Stromal cell of bone marrow (primary cell): ENCODE results near the gene SIRPD.
A peak's percentile ranks its signal among the peaks of the same experiment; 100 is the strongest.
"Not testable (repeated sequence)": the region's sequence is repeated elsewhere in the genome, so short reads cannot be mapped to it uniquely, and the experiment has no call there.

Source experiments
- DNase-seq: peaks from one replicate; pipeline ENCODE4 v3.0.0-alpha.2; 2012; ENCODE audit warnings: low read depth

Gene SIRPD

GRCh38 chr20:1537731-1538058 is 19.8 kb downstream of the SIRPD start:
- no peak for DNase-seq

GRCh38 chr20:1536893-1537730 is 20.4 kb downstream of the SIRPD start:
- no peak for DNase-seq

GRCh38 chr20:1535420-1536175 is 21.9 kb downstream of the SIRPD start:
- no peak for DNase-seq

- peak; percentile 6 for DNase-seq
These were observed 23.0 kb downstream of the SIRPD start for GRCh38 chr20:1534526-1534925.

GRCh38 chr20:1533059-1533458 is 24.4 kb downstream of the SIRPD start:
- DNase-seq: no peak

GRCh38 chr20:1528811-1529210 is 28.7 kb downstream of the SIRPD start:
- DNase-seq: no peak

GRCh38 chr20:1527923-1528322 is 29.6 kb downstream of the SIRPD start:
- no peak for DNase-seq

- DNase-seq: no peak
These were observed 30.6 kb downstream of the SIRPD start for GRCh38 chr20:1526896-1527295.

- DNase-seq: no peak
These were observed 31.2 kb downstream of the SIRPD start for GRCh38 chr20:1526310-1526709.

GRCh38 chr20:1524004-1524403 is 33.5 kb downstream of the SIRPD start:
- DNase-seq: no peak

GRCh38 chr20:1517010-1517409 is 40.5 kb downstream of the SIRPD start:
- DNase-seq: no peak

- DNase-seq: no peak
These were observed 43.7 kb downstream of the SIRPD start for GRCh38 chr20:1513801-1514200.

GRCh38 chr20:1509237-1509636 is 48.3 kb downstream of the SIRPD start:
- DNase-seq: no peak

- DNase-seq: no peak
These were observed 48.9 kb downstream of the SIRPD start for GRCh38 chr20:1508574-1508973.

GRCh38 chr20:1507276-1507675 is 50.2 kb downstream of the SIRPD start:
- DNase-seq: no peak

- DNase-seq: no peak
These were observed 51.6 kb downstream of the SIRPD start for GRCh38 chr20:1505871-1506270.

GRCh38 chr20:1505361-1505760 is 52.1 kb downstream of the SIRPD start:
- no peak for DNase-seq

- peak; percentile 82 for DNase-seq
These were observed 53.8 kb downstream of the SIRPD start for GRCh38 chr20:1503564-1504227.

- no peak for DNase-seq
These were observed 57.0 kb downstream of the SIRPD start for GRCh38 chr20:1500496-1500895.

- DNase-seq: no peak
These were observed 57.7 kb downstream of the SIRPD start for GRCh38 chr20:1499528-1500420.

GRCh38 chr20:1497371-1497770 is 60.1 kb downstream of the SIRPD start:
- DNase-seq: not testable (repeated sequence)

GRCh38 chr20:1496930-1497329 is 60.6 kb downstream of the SIRPD start:
- DNase-seq: no peak
